GM23248 (cell line): ENCODE measurements around the gene WDR27. TPM values are rescaled to one million over a fixed set of nuclear protein-coding genes. Genes with fewer than 3 reads are reported as not detected.

Experiments
- DNase-seq: peaks from one replicate; pipeline ENCODE4 v3.0.0-alpha.2; 2015
- H2AFZ ChIP-seq: fragments of 200-600 bp; sonication (generic); 2 replicates; pipeline ENCODE4 v1.6.1; 2016; ENCODE audit warnings: antibody characterized with exemption
- H3F3A ChIP-seq: fragments of 200-600 bp; sonication (generic); 2 replicates; pipeline ENCODE4 v1.6.1; 2016; ENCODE audit warnings: mild to moderate bottlenecking, antibody characterized with exemption, mixed run types; ENCODE audit not compliant: insufficient read depth
- H3K27ac ChIP-seq: fragments of 200-600 bp; sonication (generic); 2 replicates; pipeline ENCODE4 v1.5.1; 2016; ENCODE audit warnings: mild to moderate bottlenecking
- H3K27me3 ChIP-seq: fragments of 200-600 bp; sonication (generic); replicated peaks from 2 replicates; pipeline ENCODE4 v1.6.1; 2016; ENCODE audit warnings: mild to moderate bottlenecking; ENCODE audit not compliant: insufficient read depth
- H3K36me3 ChIP-seq: fragments of 200-600 bp; sonication (generic); 2 replicates; pipeline ENCODE4 v1.6.1; 2016; ENCODE audit warnings: low read depth, mild to moderate bottlenecking
- H3K4me1 ChIP-seq: fragments of 200-600 bp; sonication (generic); 2 replicates; pipeline ENCODE4 v1.6.1; 2016; ENCODE audit warnings: mild to moderate bottlenecking; ENCODE audit not compliant: insufficient read depth
- H3K4me2 ChIP-seq: fragments of 200-600 bp; sonication (generic); one replicate; pipeline ENCODE4 v1.6.1; 2016; ENCODE audit warnings: mild to moderate bottlenecking; ENCODE audit not compliant: unreplicated experiment
- H3K4me3 ChIP-seq: fragments of 200-600 bp; sonication (generic); 2 replicates; pipeline ENCODE4 v1.5.1; 2016; ENCODE audit warnings: mild to moderate bottlenecking
- H3K79me2 ChIP-seq: fragments of 200-600 bp; sonication (generic); 2 replicates; pipeline ENCODE4 v1.6.1; 2016; ENCODE audit warnings: mild to moderate bottlenecking; ENCODE audit not compliant: insufficient read depth
- H3K9ac ChIP-seq: fragments of 200-600 bp; sonication (generic); 2 replicates; pipeline ENCODE4 v1.6.1; 2016; ENCODE audit warnings: mild to moderate bottlenecking
- H3K9me2 ChIP-seq: fragments of 200-600 bp; sonication (generic); 2 replicates; pipeline ENCODE4 v1.6.1; 2016; ENCODE audit warnings: mixed run types, mild to moderate bottlenecking, moderate library complexity; ENCODE audit not compliant: insufficient read depth
- H3K9me3 ChIP-seq: fragments of 200-600 bp; sonication (generic); one replicate; pipeline ENCODE4 v1.6.1; 2017; ENCODE audit warnings: low read depth
- H4K20me1 ChIP-seq: fragments of 200-600 bp; sonication (generic); 2 replicates; pipeline ENCODE4 v1.6.0; 2016; ENCODE audit not compliant: insufficient read depth
- EZH2 ChIP-seq: fragments of 200-600 bp; sonication (generic); IDR thresholded peaks from 2 replicates; pipeline ENCODE4 v1.6.1; 2018; ENCODE audit warnings: antibody characterized with exemption, mild to moderate bottlenecking; ENCODE audit not compliant: insufficient read depth, poor library complexity, severe bottlenecking
- EZH2phosphoT487 ChIP-seq: fragments of 200-600 bp; sonication (generic); IDR thresholded peaks from 2 replicates; pipeline ENCODE4 v1.6.1; 2018; ENCODE audit warnings: antibody characterized with exemption, moderate library complexity, mild to moderate bottlenecking, low read depth; ENCODE audit not compliant: insufficient read depth
- WGBS, 2 experiments: methylation state at CpG; one replicate each; pipeline ENCODE4 v1.1.6; 2015 to 2017; ENCODE audit warnings: low lambda C conversion rate in 2 of 2, low coverage in 1 of 2; ENCODE audit errors: missing lambda C conversion rate in 2 of 2; 5-methylcytosine and 5-hydroxymethylcytosine counted together
- in situ Hi-C: fragments of 300-500 bp; cut with MboI; formaldehyde crosslinking; loops from 2 replicates; pipeline ENCODE4 v1.15.0; 2020
- polyA plus RNA-seq: library from polyadenylated mRNA; unstranded; fragments of >200 nt; fragmentation: Nextera tagmentation; extraction: Ambion mirVana; gene quantifications from 2 replicates; pipeline ENCODE4 v1.2.1, GENCODE V29; 2016
- total RNA-seq: library from RNA; depleted of rRNA; stranded (reverse); fragments of >200 nt; shearing (Covaris generic); gene quantifications from 2 replicates; pipeline ENCODE4 v1.2.3, GENCODE V29; 2014

WDR27 gene
- total and polyA plus RNA-seq, 2 experiments from 2014 or later, result 9.2 to 9.3 TPM

DNA sequence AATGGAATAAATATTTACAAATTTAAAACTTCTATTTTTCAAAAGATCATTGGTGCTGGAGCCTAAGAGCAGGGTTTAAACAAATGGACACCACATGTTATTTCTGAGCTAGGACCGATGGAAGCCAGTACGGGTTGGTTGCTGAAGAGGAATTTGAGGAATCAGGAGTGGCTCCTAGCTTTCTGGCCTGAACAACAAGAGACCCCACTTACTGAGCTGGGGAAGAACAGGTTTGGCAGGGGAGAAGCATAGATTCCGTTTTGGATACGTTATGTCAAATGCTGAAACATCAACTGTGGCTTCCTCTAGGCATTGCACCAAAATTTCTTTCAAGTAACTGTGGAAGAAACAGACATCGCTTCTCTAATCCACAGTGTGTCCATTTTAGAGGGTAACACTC, 6.7 kb downstream of the WDR27 start:
- no peak for TF ChIP-seq EZH2phosphoT487
- no peak for TF ChIP-seq EZH2
- WGBS, 2 experiments, result 77 to 83% methylated on average over 5 of the region's 5 CpGs
- no peaks in the 10 kb centered on the region for H3K36me3 ChIP-seq

DNA sequence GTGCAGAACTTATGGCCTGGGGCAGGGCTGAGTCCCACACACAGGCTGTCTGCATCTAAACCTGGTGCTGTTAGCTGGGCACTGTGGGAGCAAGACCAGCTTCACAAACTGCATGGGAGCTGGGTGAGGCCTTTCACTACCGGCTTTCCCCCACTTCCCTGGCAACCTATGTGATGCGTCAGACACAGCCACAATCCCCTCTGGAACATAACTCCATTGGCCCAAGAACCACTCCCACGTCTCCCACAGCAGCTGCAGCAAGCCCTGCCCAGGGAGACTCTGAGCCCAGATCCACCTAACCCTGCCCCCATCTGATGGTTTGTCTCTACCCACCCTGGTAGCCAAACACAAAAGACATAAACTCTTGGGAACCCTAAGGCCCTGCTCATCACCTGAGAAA, 9.3 kb downstream of the WDR27 start:
- H3K4me3 ChIP-seq, result no peak overlapping the region
- WGBS, 2 experiments, result 81 to 90% methylated on average over 3 of the region's 3 CpGs
- H3K27ac ChIP-seq, result no peak overlapping the region
- peaks cover 18% of the 10 kb centered on the region; the same call in 1 of the 2 replicates for H3K79me2 ChIP-seq
- 0 out of 2 replicates have a peak, but pooled peaks cover 10% of the 10 kb centered on the region for H3F3A ChIP-seq
- in situ Hi-C loops, result no loop called here
- no peak overlapping the region for H3K4me2 ChIP-seq
- H3K4me1 ChIP-seq, result peaks cover 3% of the 10 kb centered on the region; the same call in 1 of the 2 replicates
- H3K36me3 ChIP-seq, result peaks cover 8% of the 10 kb centered on the region; the same call in 1 of the 2 replicates
- H3K27me3 ChIP-seq, result no peaks in the 10 kb centered on the region
- TF ChIP-seq EZH2phosphoT487 (no peak), EZH2 (no peak)
- H4K20me1 ChIP-seq, result no peaks in the 10 kb centered on the region
- H3K9me3 ChIP-seq, result no peaks in the 10 kb centered on the region
- H3K9ac ChIP-seq, result no peak overlapping the region
- no peaks in the 10 kb centered on the region for H3K9me2 ChIP-seq
- DNase-seq, result no peak
- no peak overlapping the region for H2AFZ ChIP-seq

More for the DNA sequence above, 6.7 kb downstream of the WDR27 start:
- Histone ChIP-seq H2AFZ (no peak overlapping the region), H3K9me3 (no peaks in the 10 kb centered on the region), H3K4me3 (no peak overlapping the region), H3K4me2 (no peak overlapping the region), H3K4me1 (no peaks in the 10 kb centered on the region; the same call in 1 of the 2 replicates), H3K27me3 (no peaks in the 10 kb centered on the region), H3K79me2 (peaks cover 35% of the 10 kb centered on the region), H3F3A (no peaks in the 10 kb centered on the region), H3K9ac (no peak overlapping the region), H3K27ac (no peak overlapping the region), H3K9me2 (no peaks in the 10 kb centered on the region), H4K20me1 (no peaks in the 10 kb centered on the region)
- in situ Hi-C loops, result no loop called here
- DNase-seq, result no peak

DNA sequence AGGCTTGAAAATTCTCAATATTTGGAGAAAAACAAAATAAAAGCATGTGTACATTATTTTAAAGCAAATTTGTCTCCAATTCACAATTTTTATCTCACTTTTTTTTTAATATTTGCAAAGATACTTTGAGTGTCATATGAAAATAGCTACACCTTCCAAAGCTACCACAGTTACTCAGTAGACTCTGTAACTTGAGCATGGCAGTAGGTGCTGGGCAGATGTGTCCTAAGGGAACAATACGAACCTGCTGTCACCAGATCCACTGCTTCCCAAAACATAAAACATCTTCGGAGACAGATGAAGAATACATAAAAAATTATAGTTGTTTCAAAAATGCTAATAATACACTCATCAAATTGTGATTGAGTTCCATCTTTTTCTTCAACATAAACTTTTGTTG, 10.6 kb downstream of the WDR27 start:
- peaks cover 19% of the 10 kb centered on the region; the same call in 1 of the 2 replicates for H3K36me3 ChIP-seq
- no peak overlapping the region for H3K9ac ChIP-seq
- peaks cover 3% of the 10 kb centered on the region; the same call in 1 of the 2 replicates for H3K4me1 ChIP-seq
- in situ Hi-C loops, result no loop called here
- H3F3A ChIP-seq, result 0 out of 2 replicates have a peak, but pooled peaks cover 10% of the 10 kb centered on the region
- no peak overlapping the region for H2AFZ ChIP-seq
- H3K79me2 ChIP-seq, result peaks cover 13% of the 10 kb centered on the region; the same call in 1 of the 2 replicates
- H3K9me2 ChIP-seq, result no peaks in the 10 kb centered on the region
- no peak overlapping the region for H3K27ac ChIP-seq
- no peak overlapping the region for H3K4me3 ChIP-seq
- no peaks in the 10 kb centered on the region for H3K9me3 ChIP-seq
- H4K20me1 ChIP-seq, result no peaks in the 10 kb centered on the region
- TF ChIP-seq EZH2phosphoT487, result no peak
- no peak for TF ChIP-seq EZH2
- H3K27me3 ChIP-seq, result no peaks in the 10 kb centered on the region
- DNase-seq, result no peak
- 93 to 96% methylated on average over 2 of the region's 2 CpGs for WGBS, 2 experiments
- no peak overlapping the region for H3K4me2 ChIP-seq

DNA sequence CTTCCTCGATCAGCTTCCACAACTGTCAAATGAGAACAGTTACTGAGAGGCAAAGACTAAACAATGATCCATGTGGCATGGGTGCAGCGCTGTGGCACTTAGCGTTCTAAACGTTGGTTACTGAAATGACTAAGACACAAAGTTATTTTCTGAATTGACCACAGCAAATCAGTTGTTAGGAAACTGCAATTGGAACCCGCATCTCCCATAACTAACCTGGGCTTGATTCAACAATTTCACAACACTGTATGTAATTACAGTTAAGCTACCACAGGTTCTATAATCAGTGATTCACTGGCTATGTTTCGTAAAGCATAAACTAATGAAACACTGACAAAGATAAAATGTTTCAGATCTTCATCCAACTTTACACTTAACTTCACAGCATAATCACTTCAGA, 12.5 kb downstream of the WDR27 start:
- no peak for TF ChIP-seq EZH2
- no peak for TF ChIP-seq EZH2phosphoT487
- no peaks in the 10 kb centered on the region for H3K9me2 ChIP-seq
- peaks cover 25% of the 10 kb centered on the region for H3K36me3 ChIP-seq
- DNase-seq, result peak; percentile 71
- in situ Hi-C loops, result no loop called here
- H3K27ac ChIP-seq, result peak overlapping the region; percentile 34
- no peaks in the 10 kb centered on the region for H4K20me1 ChIP-seq
- no peak overlapping the region for H3K4me2 ChIP-seq
- H2AFZ ChIP-seq, result no peak overlapping the region
- peaks cover 6% of the 10 kb centered on the region for H3K9me3 ChIP-seq
- H3K4me3 ChIP-seq, result no peak overlapping the region
- no peak overlapping the region for H3K9ac ChIP-seq
- H3K27me3 ChIP-seq, result no peaks in the 10 kb centered on the region
- 0 out of 2 replicates have a peak, but pooled peaks cover 10% of the 10 kb centered on the region for H3F3A ChIP-seq
- H3K4me1 ChIP-seq, result peaks cover 3% of the 10 kb centered on the region; the same call in 1 of the 2 replicates
- H3K79me2 ChIP-seq, result peaks cover 13% of the 10 kb centered on the region; the same call in 1 of the 2 replicates
- WGBS, 2 experiments, result 58 to 72% methylated on average over 6 of the region's 6 CpGs
